GM18867 (cell line): Measurements from ENCODE around the gene KCNJ1.

Source experiments
- ATAC-seq: cut with Tn5 transposase; IDR thresholded peaks from one replicate; pipeline ENCODE4 v1.9.1; 2021; ENCODE audit warnings: mild to moderate bottlenecking, moderate library complexity; ENCODE audit not compliant: unreplicated experiment

Gene KCNJ1

GRCh38 chr11:128825050-128825784 is 41.9 kb downstream of the KCNJ1 start:
- ATAC-seq: no peak

GRCh38 chr11:128824191-128825049 is 42.7 kb downstream of the KCNJ1 start:
- no peak for ATAC-seq

GRCh38 chr11:128823753-128824152 is 43.3 kb downstream of the KCNJ1 start:
- no peak for ATAC-seq

- no peak for ATAC-seq
Measured at GRCh38 chr11:128822130-128822529, 45.0 kb downstream of the KCNJ1 start.

GRCh38 chr11:128821556-128821955 is 45.5 kb downstream of the KCNJ1 start:
- ATAC-seq: no peak

GRCh38 chr11:128819198-128819597 is 47.9 kb downstream of the KCNJ1 start:
- no peak for ATAC-seq

- ATAC-seq: no peak
Measured at GRCh38 chr11:128814856-128815705, 52.0 kb downstream of the KCNJ1 start.

- no peak for ATAC-seq
Measured at GRCh38 chr11:128813729-128814128, 53.4 kb downstream of the KCNJ1 start.

GRCh38 chr11:128810784-128811514 is 56.1 kb downstream of the KCNJ1 start:
- ATAC-seq: no peak

GRCh38 chr11:128809128-128809527 is 58.0 kb downstream of the KCNJ1 start:
- no peak for ATAC-seq

- ATAC-seq: no peak
Measured at GRCh38 chr11:128807909-128808308, 59.2 kb downstream of the KCNJ1 start.

- ATAC-seq: no peak
Measured at GRCh38 chr11:128806506-128807261, 60.4 kb downstream of the KCNJ1 start.

GRCh38 chr11:128804481-128804880 is 62.6 kb downstream of the KCNJ1 start:
- no peak for ATAC-seq

GRCh38 chr11:128803449-128804245 is 63.4 kb downstream of the KCNJ1 start:
- ATAC-seq: no peak

GRCh38 chr11:128803011-128803410 is 64.1 kb downstream of the KCNJ1 start:
- no peak for ATAC-seq

- ATAC-seq: no peak
Measured at GRCh38 chr11:128802358-128802981, 64.6 kb downstream of the KCNJ1 start.

- ATAC-seq: no peak
Measured at GRCh38 chr11:128800871-128801417, 66.2 kb downstream of the KCNJ1 start.

GRCh38 chr11:128796270-128796669 is 70.8 kb downstream of the KCNJ1 start:
- peak; percentile 99 for ATAC-seq
